ENCODE measurements around the gene GOLIM4. TPM values are rescaled to one million over a fixed set of nuclear protein-coding genes. Genes with fewer than 3 reads are reported as not detected.
A peak's percentile ranks its signal among the peaks of the same experiment; 100 is the strongest.

GOLIM4 gene
- total and polyA plus RNA-seq, 7 experiments from 2014 or later: 0.43 to 5.5 (median 1.0) TPM; not detected in 2

- CTCF ChIA-PET: no interaction called here
- no peak overlapping the region for H3K4me3 ChIP-seq (ENCODE audit: low read length)
- H3K27ac ChIP-seq (ENCODE audit: low read depth, low read length): no peak overlapping the region
- H3K9me3 Mint-ChIP-seq: no peaks in the 10 kb centered on the region
- H3K4me3 Mint-ChIP-seq: no peak overlapping the region
- H3K36me3 Mint-ChIP-seq: no peaks in the 10 kb centered on the region
- DNase-seq (no peak), ATAC-seq (no peak)
- no peaks in the 10 kb centered on the region for H3K4me1 Mint-ChIP-seq
- no peak overlapping the region for H3K27ac Mint-ChIP-seq
- intact Hi-C loops (cut with micrococcal nuclease): no loop called here
- no peaks in the 10 kb centered on the region for H3K36me3 ChIP-seq (ENCODE audit: control insufficient read depth in 2 of 3, insufficient read depth in 3 of 3, low read length in 3 of 3)
- no peaks in the 10 kb centered on the region for H3K4me1 ChIP-seq (ENCODE audit: control insufficient read depth in 2 of 2, insufficient read depth in 2 of 2, low read length in 2 of 2)
- peaks cover 0 to 4% (median 0%) of the 10 kb centered on the region in 5 donors for H3K27me3 Mint-ChIP-seq
- no peaks in the 10 kb centered on the region for H3K9me3 ChIP-seq (ENCODE audit: control insufficient read depth in 2 of 3, low read length in 3 of 3)
- H3K27me3 ChIP-seq (ENCODE audit: control insufficient read depth in 2 of 2, insufficient read depth in 2 of 2, low read length in 2 of 2): no peaks in the 10 kb centered on the region
- POLR2A ChIA-PET: no interaction called here
Measured at GRCh38 chr3:168070919-168071318, 24.8 kb downstream of the GOLIM4 start.

- ATAC-seq: no peak
Measured at GRCh38 chr3:168068346-168068745, 27.4 kb downstream of the GOLIM4 start.

GRCh38 chr3:168066882-168067281 lies 28.8 kb downstream of the GOLIM4 start:
- Histone ChIP-seq H3K36me3 (ENCODE audit: control insufficient read depth in 2 of 3, insufficient read depth in 3 of 3, low read length in 3 of 3) (no peaks in the 10 kb centered on the region), H3K4me1 (ENCODE audit: control insufficient read depth in 2 of 2, insufficient read depth in 2 of 2, low read length in 2 of 2) (no peaks in the 10 kb centered on the region), H3K27me3 (ENCODE audit: control insufficient read depth in 2 of 2, insufficient read depth in 2 of 2, low read length in 2 of 2) (no peaks in the 10 kb centered on the region), H3K9me3 (ENCODE audit: control insufficient read depth in 2 of 3, low read length in 3 of 3) (no peaks in the 10 kb centered on the region), H3K27ac (ENCODE audit: low read depth, low read length) (no peak overlapping the region), H3K4me3 (ENCODE audit: low read length) (no peak overlapping the region)
- CTCF ChIA-PET: no interaction called here
- POLR2A ChIA-PET: no interaction called here
- Mint-ChIP-seq H3K27me3 (peaks cover 0 to 6% (median 0%) of the 10 kb centered on the region in 5 donors), H3K9me3 (no peaks in the 10 kb centered on the region), H3K36me3 (no peaks in the 10 kb centered on the region), H3K27ac (no peak overlapping the region), H3K4me1 (peaks cover 0 to 5% (median 0%) of the 10 kb centered on the region in 7 donors), H3K4me3 (no peak overlapping the region)
- no peak for ATAC-seq
- intact Hi-C loops (cut with micrococcal nuclease): no loop called here
- DNase-seq: no peak

More at GRCh38 chr3:168068346-168068745, 27.4 kb downstream of the GOLIM4 start:
- Histone ChIP-seq H3K4me3 (ENCODE audit: low read length) (no peak overlapping the region), H3K27ac (ENCODE audit: low read depth, low read length) (no peak overlapping the region), H3K36me3 (ENCODE audit: control insufficient read depth in 2 of 3, insufficient read depth in 3 of 3, low read length in 3 of 3) (no peaks in the 10 kb centered on the region), H3K9me3 (ENCODE audit: control insufficient read depth in 2 of 3, low read length in 3 of 3) (no peaks in the 10 kb centered on the region), H3K27me3 (ENCODE audit: control insufficient read depth in 2 of 2, insufficient read depth in 2 of 2, low read length in 2 of 2) (no peaks in the 10 kb centered on the region), H3K4me1 (ENCODE audit: control insufficient read depth in 2 of 2, insufficient read depth in 2 of 2, low read length in 2 of 2) (no peaks in the 10 kb centered on the region)
- H3K27ac Mint-ChIP-seq: no peak overlapping the region
- no peaks in the 10 kb centered on the region for H3K9me3 Mint-ChIP-seq
- H3K27me3 Mint-ChIP-seq: peaks cover 0 to 6% (median 0%) of the 10 kb centered on the region in 5 donors
- DNase-seq: no peak
- POLR2A ChIA-PET: no interaction called here
- CTCF ChIA-PET: no interaction called here
- peaks cover 0 to 2% (median 0%) of the 10 kb centered on the region in 7 donors for H3K4me1 Mint-ChIP-seq
- H3K36me3 Mint-ChIP-seq: no peaks in the 10 kb centered on the region
- no peak overlapping the region for H3K4me3 Mint-ChIP-seq
- intact Hi-C loops (cut with micrococcal nuclease): no loop called here

GRCh38 chr3:168065569-168065968 lies 30.2 kb downstream of the GOLIM4 start:
- peaks cover 0 to 12% (median 0%) of the 10 kb centered on the region in 7 donors for H3K4me1 Mint-ChIP-seq
- no peak overlapping the region for H3K4me3 Mint-ChIP-seq
- Histone ChIP-seq H3K4me3 (ENCODE audit: low read length) (no peak overlapping the region), H3K27me3 (ENCODE audit: control insufficient read depth in 2 of 2, insufficient read depth in 2 of 2, low read length in 2 of 2) (no peaks in the 10 kb centered on the region), H3K27ac (ENCODE audit: low read depth, low read length) (no peak overlapping the region), H3K4me1 (ENCODE audit: control insufficient read depth in 2 of 2, insufficient read depth in 2 of 2, low read length in 2 of 2) (no peaks in the 10 kb centered on the region), H3K9me3 (ENCODE audit: control insufficient read depth in 2 of 3, low read length in 3 of 3) (no peaks in the 10 kb centered on the region), H3K36me3 (ENCODE audit: control insufficient read depth in 2 of 3, insufficient read depth in 3 of 3, low read length in 3 of 3) (no peaks in the 10 kb centered on the region)
- no peaks in the 10 kb centered on the region for H3K36me3 Mint-ChIP-seq
- H3K27me3 Mint-ChIP-seq: peaks cover 0 to 6% (median 0%) of the 10 kb centered on the region in 5 donors
- ChIA-PET CTCF (no interaction called here), POLR2A (no interaction called here)
- ATAC-seq: no peak
- no peak overlapping the region for H3K27ac Mint-ChIP-seq
- no peaks in the 10 kb centered on the region for H3K9me3 Mint-ChIP-seq
- intact Hi-C loops (cut with micrococcal nuclease): no loop called here
- no peak for DNase-seq

DNA sequence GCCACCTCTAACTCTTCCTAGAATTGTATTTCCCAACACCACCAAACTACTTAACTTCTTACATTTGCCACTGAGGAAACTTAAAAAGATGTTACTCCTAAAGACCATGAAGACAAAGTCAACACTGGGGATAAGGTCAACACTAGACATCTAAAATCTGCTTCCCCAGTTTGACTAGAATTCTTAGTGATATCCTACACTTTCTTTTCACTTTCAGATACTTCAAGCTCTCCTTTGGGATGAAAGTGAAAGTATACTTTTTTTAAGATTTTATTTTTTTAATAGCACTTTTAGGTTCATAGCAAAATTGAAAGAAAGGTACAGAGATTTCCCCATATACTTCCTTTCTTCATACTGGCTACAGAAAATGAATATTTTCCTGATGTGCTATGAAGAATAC lies 32.6 kb downstream of the GOLIM4 start:
- Histone ChIP-seq H3K4me3 (ENCODE audit: low read length) (no peak overlapping the region), H3K4me1 (ENCODE audit: control insufficient read depth in 2 of 2, insufficient read depth in 2 of 2, low read length in 2 of 2) (no peaks in the 10 kb centered on the region), H3K27me3 (ENCODE audit: control insufficient read depth in 2 of 2, insufficient read depth in 2 of 2, low read length in 2 of 2) (no peaks in the 10 kb centered on the region), H3K27ac (ENCODE audit: low read depth, low read length) (no peak overlapping the region), H3K36me3 (ENCODE audit: control insufficient read depth in 2 of 3, insufficient read depth in 3 of 3, low read length in 3 of 3) (no peaks in the 10 kb centered on the region), H3K9me3 (ENCODE audit: control insufficient read depth in 2 of 3, low read length in 3 of 3) (no peaks in the 10 kb centered on the region)
- intact Hi-C loops (cut with micrococcal nuclease): loop anchor here in 1 of 2 donors (5.0 kb wide), 1 partner anchor 34 kb away; the partner anchor contains the start of gene GOLIM4
- no peak overlapping the region for H3K27ac Mint-ChIP-seq
- ATAC-seq (no peak), DNase-seq (no peak)
- peaks cover 0 to 9% (median 8%) of the 10 kb centered on the region in 5 donors for H3K27me3 Mint-ChIP-seq
- peaks cover 0 to 1% (median 0%) of the 10 kb centered on the region in 11 donors for H3K9me3 Mint-ChIP-seq
- H3K4me3 Mint-ChIP-seq: no peak overlapping the region
- H3K4me1 Mint-ChIP-seq: peaks cover 0 to 12% (median 0%) of the 10 kb centered on the region in 7 donors
- ChIA-PET POLR2A (no interaction called here), CTCF (no interaction called here)
- no peaks in the 10 kb centered on the region for H3K36me3 Mint-ChIP-seq

- DNase-seq (no peak), ATAC-seq (no peak)
- H3K27ac Mint-ChIP-seq: no peak overlapping the region
Measured at GRCh38 chr3:168062679-168063078, 33.0 kb downstream of the GOLIM4 start.

DNA sequence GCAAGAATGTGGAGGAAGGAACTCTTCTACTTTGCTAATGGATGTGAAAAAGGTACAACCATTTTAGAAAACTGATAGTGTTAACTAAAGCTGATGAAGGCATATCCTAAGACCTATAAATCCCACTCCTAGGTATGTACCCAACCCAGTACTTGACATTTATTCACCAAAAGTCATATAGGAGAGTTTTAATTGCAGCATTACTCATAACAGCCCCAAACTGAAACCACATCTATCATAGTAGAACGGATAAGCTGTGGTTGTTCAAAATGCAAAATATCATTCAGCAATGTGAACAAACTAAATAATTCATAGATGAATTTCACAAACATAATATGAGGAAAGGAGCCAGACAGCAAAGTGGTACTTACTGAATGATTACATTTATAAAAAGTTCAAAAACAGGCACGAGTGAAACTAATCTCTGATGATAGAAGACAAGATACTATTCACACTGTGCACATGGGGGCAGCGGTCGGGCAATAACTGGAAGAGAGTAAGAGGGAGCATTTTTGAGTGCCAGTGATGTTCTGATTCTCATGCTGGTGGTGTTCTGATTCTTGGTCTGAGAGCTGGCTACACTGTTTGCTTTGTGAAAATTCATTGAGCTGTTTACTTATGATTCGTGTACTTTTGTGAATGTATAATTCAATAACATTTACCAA lies 34.3 kb downstream of the GOLIM4 start:
- no peaks in the 10 kb centered on the region for H3K27me3 ChIP-seq (ENCODE audit: control insufficient read depth in 2 of 2, insufficient read depth in 2 of 2, low read length in 2 of 2)
- H3K4me3 Mint-ChIP-seq: peak overlapping the region in 1 of 10 donors; percentile 8
- H3K27ac Mint-ChIP-seq: peak overlapping the region in 1 of 9 donors; percentile 4
- no peaks in the 10 kb centered on the region for H3K9me3 ChIP-seq (ENCODE audit: control insufficient read depth in 2 of 3, low read length in 3 of 3)
- no peak overlapping the region for H3K4me3 ChIP-seq (ENCODE audit: low read length)
- no peak overlapping the region for H3K27ac ChIP-seq (ENCODE audit: low read depth, low read length)
- H3K4me1 ChIP-seq (ENCODE audit: control insufficient read depth in 2 of 2, insufficient read depth in 2 of 2, low read length in 2 of 2): no peaks in the 10 kb centered on the region
- no peaks in the 10 kb centered on the region for H3K36me3 ChIP-seq (ENCODE audit: control insufficient read depth in 2 of 3, insufficient read depth in 3 of 3, low read length in 3 of 3)
- H3K4me1 Mint-ChIP-seq: peaks cover 0 to 12% (median 0%) of the 10 kb centered on the region in 7 donors
- peak; percentile 49 for ATAC-seq
- ChIA-PET CTCF (no interaction called here), POLR2A (no interaction called here)
- intact Hi-C loops (cut with micrococcal nuclease): loop anchor here in 1 of 2 donors (5.0 kb wide), 1 partner anchor 36 kb away; the partner anchor contains the start of gene GOLIM4
- H3K27me3 Mint-ChIP-seq: peaks cover 0 to 9% (median 6%) of the 10 kb centered on the region in 5 donors
- H3K9me3 Mint-ChIP-seq: peaks cover 0 to 8% (median 0%) of the 10 kb centered on the region in 11 donors
- H3K36me3 Mint-ChIP-seq: no peaks in the 10 kb centered on the region
- no peak for DNase-seq

More at GRCh38 chr3:168062679-168063078, 33.0 kb downstream of the GOLIM4 start:
- Mint-ChIP-seq H3K4me1 (peaks cover 0 to 12% (median 0%) of the 10 kb centered on the region in 7 donors), H3K27me3 (peaks cover 0 to 9% (median 8%) of the 10 kb centered on the region in 5 donors), H3K9me3 (peaks cover 0 to 1% (median 0%) of the 10 kb centered on the region in 11 donors), H3K36me3 (no peaks in the 10 kb centered on the region), H3K4me3 (no peak overlapping the region)
- intact Hi-C loops (cut with micrococcal nuclease): loop anchor here in 1 of 2 donors (5.0 kb wide), 1 partner anchor 35 kb away; the partner anchor contains the start of gene GOLIM4
- no peaks in the 10 kb centered on the region for H3K27me3 ChIP-seq (ENCODE audit: control insufficient read depth in 2 of 2, insufficient read depth in 2 of 2, low read length in 2 of 2)
- H3K4me1 ChIP-seq (ENCODE audit: control insufficient read depth in 2 of 2, insufficient read depth in 2 of 2, low read length in 2 of 2): no peaks in the 10 kb centered on the region
- H3K36me3 ChIP-seq (ENCODE audit: control insufficient read depth in 2 of 3, insufficient read depth in 3 of 3, low read length in 3 of 3): no peaks in the 10 kb centered on the region
- ChIA-PET POLR2A (no interaction called here), CTCF (no interaction called here)
- H3K9me3 ChIP-seq (ENCODE audit: control insufficient read depth in 2 of 3, low read length in 3 of 3): no peaks in the 10 kb centered on the region
- no peak overlapping the region for H3K4me3 ChIP-seq (ENCODE audit: low read length)
- no peak overlapping the region for H3K27ac ChIP-seq (ENCODE audit: low read depth, low read length)

All from naive thymus-derived CD4-positive, alpha-beta T cell (primary cell).